H1 (cell line): ENCODE data around the gene SUCLG2. TPM values are rescaled to one million over a fixed set of nuclear protein-coding genes. Genes with fewer than 3 reads are reported as not detected.

ENCODE experiments used
- CTCF ChIA-PET: fragments of 300-600 bp; sonication (Branson Sonifier 250); formaldehyde crosslinking; loops from one replicate; lab custom pipeline; 2021; ENCODE audit not compliant: partially characterized antibody; lab: Charles Lee
- POLR2A ChIA-PET: fragments of 300-600 bp; sonication (Branson Sonifier 250); formaldehyde crosslinking; loops from one replicate; lab custom pipeline; 2021; ENCODE audit warnings: inconsistent platforms; ENCODE audit not compliant: partially characterized antibody; lab: Charles Lee
- DNase-seq, 2 experiments: peaks; one replicate each; pipeline versions ENCODE4 v3.0.0 to v3.0.0-alpha.2; 2010 to 2022; ENCODE audit warnings: low spot score in 2 of 2, low read depth in 1 of 2, mixed read lengths in 1 of 2
- FAIRE-seq: peaks from 2 replicates; lab custom pipeline; 2011; peaks lifted over from hg19 to GRCh38; lab: Jason Lieb, UNC
- H2AFZ ChIP-seq: 2 replicates; pipeline ENCODE4 v1.8.1; 2012; ENCODE audit warnings: low read length, inconsistent platforms
- H2AK5ac ChIP-seq: 2 replicates; pipeline ENCODE4 v1.6.1; 2013; ENCODE audit warnings: low read depth, low read length
- H2BK120ac ChIP-seq: replicated peaks from 2 replicates; pipeline ENCODE3; 2013; ENCODE audit warnings: low read depth, low read length, inconsistent platforms
- H2BK12ac ChIP-seq: 2 replicates; pipeline ENCODE4 v1.6.1; 2013; ENCODE audit warnings: low read depth, low read length
- H2BK15ac ChIP-seq: 2 replicates; pipeline ENCODE4 v1.6.1; 2013; ENCODE audit warnings: low read length
- H2BK20ac ChIP-seq: 2 replicates; pipeline ENCODE4 v1.6.1; 2013; ENCODE audit warnings: low read length
- H2BK5ac ChIP-seq: 2 replicates; pipeline ENCODE4 v1.6.1; 2013; ENCODE audit warnings: low read depth, low read length
- H3K14ac ChIP-seq: 2 replicates; pipeline ENCODE4 v1.6.1; 2013; ENCODE audit warnings: inconsistent platforms; ENCODE audit not compliant: insufficient read length
- H3K18ac ChIP-seq: 2 replicates; pipeline ENCODE4 v1.6.1; 2013; ENCODE audit warnings: low read length; ENCODE audit errors: extremely low read depth
- H3K23ac ChIP-seq: 2 replicates; pipeline ENCODE4 v1.6.1; 2013; ENCODE audit warnings: inconsistent platforms; ENCODE audit not compliant: insufficient read length
- H3K23me2 ChIP-seq: 2 replicates; pipeline ENCODE4 v1.6.1; 2013; ENCODE audit warnings: low read depth, low read length
- H3K27ac ChIP-seq: 2 replicates; pipeline ENCODE4 v1.6.1; 2011; ENCODE audit warnings: low read depth, low read length, inconsistent platforms
- H3K27me3 ChIP-seq, 4 experiments: replicated peaks in 1 of 4; 1 replicate in 1 of 4; 2 replicates in 3 of 4; pipeline versions ENCODE4 v1.6.1 to v1.8.1; 2011 to 2013; ENCODE audit warnings: low read length in 3 of 4, mild to moderate bottlenecking in 3 of 4, inconsistent platforms in 2 of 4, mixed read lengths in 2 of 4, moderate library complexity in 1 of 4; ENCODE audit not compliant: control insufficient read depth in 3 of 4, insufficient read depth in 3 of 4; ENCODE audit errors: extremely low read depth in 1 of 4
- H3K36me3 ChIP-seq, 4 experiments: 2 replicates each; pipeline versions ENCODE4 v1.6.1 to v1.8.1; 2011 to 2013; ENCODE audit warnings: mild to moderate bottlenecking in 4 of 4, low read length in 3 of 4, moderate library complexity in 2 of 4, control low read depth in 1 of 4, inconsistent platforms in 1 of 4; ENCODE audit not compliant: insufficient read depth in 4 of 4, control insufficient read depth in 2 of 4
- H3K4ac ChIP-seq: replicated peaks from 2 replicates; pipeline ENCODE3; 2013; ENCODE audit warnings: low read length, low read depth, mixed read lengths, inconsistent platforms; ENCODE audit not compliant: insufficient read length
- H3K4me1 ChIP-seq, 4 experiments: replicated peaks in 1 of 4; 1 replicate in 1 of 4; 2 replicates in 3 of 4; pipeline versions ENCODE4 v1.6.1 to v1.8.1; 2011 to 2013; ENCODE audit warnings: low read length in 3 of 4, inconsistent platforms in 2 of 4, mixed read lengths in 1 of 4; ENCODE audit not compliant: insufficient read depth in 4 of 4, control insufficient read depth in 3 of 4
- H3K4me2 ChIP-seq, 2 experiments: 2 replicates each; pipeline versions ENCODE4 v1.6.1 to v1.8.1; 2011 to 2013; ENCODE audit warnings: low read depth in 2 of 2, low read length in 2 of 2, control low read depth in 1 of 2, inconsistent platforms in 1 of 2, mild to moderate bottlenecking in 1 of 2; ENCODE audit not compliant: insufficient read depth in 1 of 2
- H3K4me3 ChIP-seq, 4 experiments: fragments of 200-600, 300-600 bp in 1 of 4; sonication (generic), shearing (Covaris generic), sonication (Bioruptor Twin) in 1 of 4; 2 replicates each; pipeline versions ENCODE4 v1.5.1 to v1.8.1; 2011 to 2016; ENCODE audit warnings: low read length in 4 of 4, low read depth in 3 of 4, control low read depth in 2 of 4, inconsistent platforms in 2 of 4, mild to moderate bottlenecking in 2 of 4, mixed read lengths in 1 of 4, moderate library complexity in 1 of 4; ENCODE audit not compliant: insufficient read depth in 2 of 4; ENCODE audit errors: extremely low read depth in 1 of 4
- H3K56ac ChIP-seq: replicated peaks from 2 replicates; pipeline ENCODE3; 2013; ENCODE audit warnings: low read depth, mild to moderate bottlenecking, mixed read lengths, low read length, inconsistent platforms; ENCODE audit not compliant: insufficient read length
- H3K79me1 ChIP-seq: 2 replicates; pipeline ENCODE4 v1.6.1; 2013; ENCODE audit warnings: low read depth, low read length, control low read depth
- H3K79me2 ChIP-seq, 2 experiments: 2 replicates each; pipeline versions ENCODE4 v1.6.1 to v1.8.1; 2012 to 2013; ENCODE audit warnings: low read length in 2 of 2, mild to moderate bottlenecking in 2 of 2, inconsistent platforms in 1 of 2; ENCODE audit not compliant: insufficient read depth in 2 of 2, control insufficient read depth in 1 of 2
- H3K9ac ChIP-seq, 4 experiments: replicated peaks in 1 of 4; 1 replicate in 1 of 4; 2 replicates in 3 of 4; pipeline versions ENCODE4 v1.6.1 to v1.8.1; 2011 to 2013; ENCODE audit warnings: low read depth in 3 of 4, low read length in 3 of 4, control low read depth in 2 of 4, mild to moderate bottlenecking in 2 of 4, moderate library complexity in 2 of 4, inconsistent platforms in 1 of 4; ENCODE audit errors: extremely low read depth in 1 of 4
- H3K9me3 ChIP-seq, 2 experiments: 2 replicates each; pipeline versions ENCODE4 v1.6.1 to v1.8.1; 2012 to 2013; ENCODE audit warnings: mild to moderate bottlenecking in 2 of 2, moderate library complexity in 2 of 2, control low read depth in 1 of 2, inconsistent platforms in 1 of 2, low read depth in 1 of 2, low read length in 1 of 2, mixed read lengths in 1 of 2; ENCODE audit not compliant: insufficient read depth in 2 of 2
- H4K20me1 ChIP-seq, 2 experiments: replicated peaks in 1 of 2; 2 replicates each; pipeline versions ENCODE3 to v1.8.1; 2011 to 2013; ENCODE audit warnings: inconsistent platforms in 2 of 2, low read length in 2 of 2, mild to moderate bottlenecking in 1 of 2; ENCODE audit not compliant: insufficient read depth in 2 of 2, control insufficient read depth in 1 of 2
- H4K5ac ChIP-seq: 2 replicates; pipeline ENCODE4 v1.6.1; 2013; ENCODE audit warnings: low read length, low read depth, mixed read lengths, inconsistent platforms; ENCODE audit not compliant: insufficient read length
- H4K8ac ChIP-seq: 2 replicates; pipeline ENCODE4 v1.8.0; 2013; ENCODE audit warnings: mild to moderate bottlenecking, moderate library complexity, low read length, inconsistent platforms; ENCODE audit not compliant: insufficient read depth; ENCODE audit errors: extremely low read depth
- H4K91ac ChIP-seq: replicated peaks from 2 replicates; pipeline ENCODE3; 2013; ENCODE audit warnings: low read length, mixed read lengths, inconsistent platforms; ENCODE audit not compliant: insufficient read length
- HDAC6 ChIP-seq: IDR thresholded peaks from one replicate; pipeline ENCODE4 v1.7.1; 2012; ENCODE audit warnings: low read depth, mild to moderate bottlenecking, inconsistent platforms, low read length, moderate library complexity
- RXRA ChIP-seq: IDR thresholded peaks from 2 replicates; pipeline ENCODE4 v1.6.1; 2011; ENCODE audit warnings: low read depth, mild to moderate bottlenecking, low read length, moderate library complexity; ENCODE audit not compliant: insufficient read depth
- TEAD4 ChIP-seq: IDR thresholded peaks from 2 replicates; pipeline ENCODE4 v1.6.1; 2012; ENCODE audit warnings: low read depth, low read length, inconsistent platforms, mixed read lengths
- WGBS, 2 experiments: shearing (Covaris generic) in 1 of 2; methylation state at CpG; one replicate each; pipeline versions ENCODE4 v1.1.6 to v1.1.7; 2013 to 2015; ENCODE audit warnings: low lambda C conversion rate in 2 of 2, mixed read lengths in 2 of 2, inconsistent platforms in 1 of 2, low coverage in 1 of 2, missing lambda C conversion rate in 1 of 2; ENCODE audit not compliant: insufficient replicate concordance in 2 of 2, insufficient coverage in 1 of 2, insufficient read length in 1 of 2; ENCODE audit errors: extremely low coverage in 1 of 2, missing lambda C conversion rate in 1 of 2; 5-methylcytosine and 5-hydroxymethylcytosine counted together
- polyA plus RNA-seq, 7 experiments: library from polyadenylated mRNA; depleted of rRNA in 3 of 7; stranded (reverse) in 5 of 7; unstranded in 2 of 7; fragments of >200 nt in 5 of 7; fragments of 200-250 nt in 2 of 7; gene quantifications; 1 replicate in 5 of 7; 2 replicates in 1 of 7; 4 replicates in 1 of 7; pipeline versions ENCODE4 v1.2.1 to v1.2.3, GENCODE V29; 2011 to 2013; ENCODE audit warnings: missing spikeins in 2 of 7, mixed read lengths in 2 of 7
- total RNA-seq: library from RNA; stranded (reverse); fragmentation: NEBNext Ultra II Directional; extraction: Animal tissue kit (Norgen Biotek cat#: 25700); gene quantifications from 2 replicates; pipeline ENCODE4 v1.2.1, GENCODE V29; 2021

The SUCLG2 gene
- total and polyA plus RNA-seq, 2 of the 8 experiments (the other 6 are each of a cell fraction or from before 2014, with no cell fraction given) = 12.9 to 46.2 TPM

DNA sequence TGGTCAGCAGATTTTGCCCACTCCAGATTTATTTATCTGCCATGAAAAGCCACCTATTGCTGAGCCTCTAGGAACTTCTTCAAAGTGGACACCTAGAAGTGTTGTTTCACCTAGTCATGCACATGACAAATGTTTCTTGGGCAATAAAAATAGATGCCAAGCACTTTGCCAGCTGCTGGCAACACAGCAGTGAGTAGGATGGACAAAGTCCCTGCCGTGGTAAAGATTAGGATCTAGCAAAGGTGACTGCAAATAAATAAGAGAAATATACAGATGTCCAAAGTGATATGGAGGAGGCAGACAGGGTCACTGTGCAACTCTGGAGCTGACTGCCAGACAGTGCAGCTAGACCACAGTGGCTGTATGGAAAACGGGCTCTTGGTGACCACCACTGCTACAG is 137.9 kb downstream of the SUCLG2 start:
- Histone ChIP-seq H4K91ac (no peak overlapping the region), H3K23me2 (no peaks in the 10 kb centered on the region), H2BK12ac (no peak overlapping the region), H3K27ac (no peak overlapping the region), H3K9ac (no peak overlapping the region), H3K14ac (no peak overlapping the region), H4K5ac (no peak overlapping the region), H2BK15ac (no peak overlapping the region), H3K4me1 (peaks cover 0 to 3% (median 1%) of the 10 kb centered on the region in 4 experiments; a peak in 1 of 7 replicates), H2AFZ (no peak overlapping the region), H4K20me1 (no peaks in the 10 kb centered on the region), H4K8ac (no peak overlapping the region), H2BK120ac (no peak overlapping the region), H3K4me3 (no peak overlapping the region), H3K79me2 (no peaks in the 10 kb centered on the region), H2BK20ac (no peak overlapping the region), H3K27me3 (no peaks in the 10 kb centered on the region), H3K18ac (no peak overlapping the region), H3K9me3 (no peaks in the 10 kb centered on the region), H3K4me2 (no peak overlapping the region), H3K23ac (no peak overlapping the region), H3K4ac (no peak overlapping the region), H2BK5ac (no peak overlapping the region), H3K79me1 (no peaks in the 10 kb centered on the region), H3K56ac (no peak overlapping the region), H2AK5ac (no peak overlapping the region), H3K36me3 (no peaks in the 10 kb centered on the region)
- WGBS, 2 experiments = 97% methylated on average over 2 of the region's 2 CpGs; no CpG with 5 or more reads in 1 of the 2 experiments
- no peak for DNase-seq
- CTCF ChIA-PET = interaction anchor here (0.9 to 2.2 kb wide), 3 partner anchors 13 to 135 kb away, joined by 3 to 6 read pairs (median 3); no protein-coding TSS in a partner anchor
- FAIRE-seq = no peak
- POLR2A ChIA-PET = no interaction called here
- no peak for TF ChIP-seq HDAC6
- TF ChIP-seq RXRA = no peak
- TF ChIP-seq TEAD4 = no peak
